HCT116 (cell line): Measurements from ENCODE around the gene TSPAN15. TPM values are rescaled to one million over a fixed set of nuclear protein-coding genes. Genes with fewer than 3 reads are reported as not detected.

Experiments used
- ATAC-seq: fragments of 200-7000 bp; cut with Tn5 transposase; 2 replicates; pipeline ENCODE4 v1.9.1; 2020; ENCODE audit warnings: mild to moderate bottlenecking, moderate library complexity
- BruUV-seq: library from RNA; stranded (reverse); fragments of 400-500 nt; replicated peaks from 2 replicates; lab custom pipeline; 2021; lab: Mats Ljungman, UMichigan
- CTCF ChIA-PET: fragments of 300-600 bp; sonication (Branson Sonifier 250); formaldehyde crosslinking; loops from one replicate; lab custom pipeline; 2021; ENCODE audit warnings: antibody characterized with exemption; lab: Charles Lee
- POLR2A ChIA-PET: fragments of 300-600, 350-600 bp; sonication (Branson Sonifier 250); formaldehyde crosslinking; loops from one replicate; lab custom pipeline; 2021; ENCODE audit warnings: antibody characterized with exemption; lab: Charles Lee
- RAD21 ChIA-PET, 2 experiments: fragments of 300-600 bp; sonication (Branson Sonifier 250); formaldehyde crosslinking; loops; one replicate each; lab custom pipeline; 2023; ENCODE audit warnings: low total read pairs in 2 of 2; ENCODE audit not compliant: uncharacterized antibody in 2 of 2, unreplicated experiment in 2 of 2, low non-redundant PET in 1 of 2; lab: Charles Lee
- DNase-seq: peaks from one replicate; pipeline ENCODE4 v3.0.0-alpha.2; 2010; ENCODE audit warnings: low read depth, low spot score
- H2AFZ ChIP-seq: fragments of 200-600 bp; shearing (Covaris generic), sonication (generic); 2 replicates; pipeline ENCODE4 v1.6.1; 2017; ENCODE audit warnings: low read depth, mixed run types, mixed read lengths, antibody characterized with exemption, low read length; ENCODE audit not compliant: poor library complexity, severe bottlenecking
- H3K27ac ChIP-seq: 2 replicates; pipeline ENCODE4 v1.5.1; 2012; ENCODE audit warnings: low read depth, low read length
- H3K27me3 ChIP-seq: fragments of 200-600 bp; sonication (generic); 2 replicates; pipeline ENCODE4 v1.6.1; 2016; ENCODE audit warnings: mixed run types, low read length, mixed read lengths; ENCODE audit not compliant: insufficient read depth
- H3K36me3 ChIP-seq, 2 experiments: fragments of 200-500 bp in 1 of 2; fragments of 200-600 bp in 1 of 2; sonication (Bioruptor generic) in 1 of 2; sonication (generic) in 1 of 2; 2 replicates each; pipeline versions ENCODE4 v1.5.1 to v1.6.1; 2014 to 2016; ENCODE audit warnings: low read length in 2 of 2, inconsistent platforms in 1 of 2, mixed read lengths in 1 of 2, mixed run types in 1 of 2; ENCODE audit not compliant: insufficient read depth in 2 of 2, control insufficient read depth in 1 of 2
- H3K4me1 ChIP-seq, 2 experiments: fragments of 200-600 bp in 1 of 2; sonication (generic) in 1 of 2; 2 replicates each; pipeline versions ENCODE4 v1.5.1 to v1.6.1; 2012 to 2017; ENCODE audit warnings: low read length in 2 of 2, inconsistent platforms in 1 of 2, mild to moderate bottlenecking in 1 of 2, mixed read lengths in 1 of 2, mixed run types in 1 of 2, moderate library complexity in 1 of 2; ENCODE audit not compliant: insufficient read depth in 2 of 2, control insufficient read depth in 1 of 2
- H3K4me2 ChIP-seq: fragments of 200-600 bp; sonication (generic); 2 replicates; pipeline ENCODE4 v1.6.1; 2017; ENCODE audit warnings: mixed run types, low read length, mixed read lengths
- H3K4me3 ChIP-seq, 2 experiments: fragments of 200-600 bp in 1 of 2; sonication (generic) in 1 of 2; replicated peaks in 1 of 2; 2 replicates each; pipeline ENCODE4 v1.5.1; 2011 to 2016; ENCODE audit warnings: low read length in 2 of 2, control low read depth in 1 of 2, low read depth in 1 of 2, mild to moderate bottlenecking in 1 of 2, mixed read lengths in 1 of 2, mixed run types in 1 of 2
- H3K79me2 ChIP-seq: fragments of 200-600 bp; sonication (generic); 2 replicates; pipeline ENCODE4 v1.6.1; 2017; ENCODE audit warnings: mild to moderate bottlenecking, mixed run types, low read length, moderate library complexity, mixed read lengths; ENCODE audit not compliant: insufficient read depth
- H3K9ac ChIP-seq: fragments of 200-600 bp; sonication (generic); 2 replicates; pipeline ENCODE4 v1.6.1; 2016; ENCODE audit warnings: low read length, mixed read lengths
- H3K9me2 ChIP-seq: fragments of 200-600 bp; sonication (generic), shearing (Covaris generic); 2 replicates; pipeline ENCODE4 v1.6.1; 2017; ENCODE audit warnings: mixed run types, mild to moderate bottlenecking, moderate library complexity; ENCODE audit not compliant: insufficient read depth
- H3K9me3 ChIP-seq, 2 experiments: fragments of 200-500 bp in 1 of 2; fragments of 200-600 bp in 1 of 2; sonication (Bioruptor generic) in 1 of 2; sonication (generic) in 1 of 2; 2 replicates each; pipeline ENCODE4 v1.6.1; 2014 to 2017; ENCODE audit warnings: low read length in 2 of 2, mixed read lengths in 2 of 2, inconsistent platforms in 1 of 2, low read depth in 1 of 2, mild to moderate bottlenecking in 1 of 2, mixed run types in 1 of 2, moderate library complexity in 1 of 2; ENCODE audit not compliant: control insufficient read depth in 1 of 2, insufficient read depth in 1 of 2
- H4K20me1 ChIP-seq: fragments of 200-600 bp; sonication (generic), shearing (Covaris generic); 2 replicates; pipeline ENCODE4 v1.6.1; 2017; ENCODE audit warnings: mixed run types, mild to moderate bottlenecking, moderate library complexity; ENCODE audit not compliant: insufficient read depth
- CEBPB ChIP-seq: IDR thresholded peaks from 2 replicates; pipeline ENCODE4 v1.6.1; 2012; ENCODE audit warnings: low read depth
- EGR1 ChIP-seq: IDR thresholded peaks from 2 replicates; pipeline ENCODE4 v1.6.1; 2012; ENCODE audit warnings: low read depth
- ELF1 ChIP-seq: IDR thresholded peaks from 2 replicates; pipeline ENCODE4 v1.6.1; 2012; ENCODE audit warnings: low read depth, borderline replicate concordance
- EZH2 ChIP-seq: fragments of 200-600 bp; sonication (generic); IDR thresholded peaks from 2 replicates; pipeline ENCODE4 v1.6.1; 2017; ENCODE audit warnings: antibody characterized with exemption, mixed run types
- EZH2phosphoT487 ChIP-seq: fragments of 200-600 bp; IDR thresholded peaks from 2 replicates; pipeline ENCODE4 v1.6.1; 2018; ENCODE audit warnings: antibody characterized with exemption, borderline replicate concordance
- FOSL1 ChIP-seq: IDR thresholded peaks from 2 replicates; pipeline ENCODE4 v1.6.1; 2012; ENCODE audit warnings: low read depth
- JUND ChIP-seq: IDR thresholded peaks from 2 replicates; pipeline ENCODE4 v1.6.1; 2012
- POLR2A ChIP-seq: IDR thresholded peaks from 2 replicates; pipeline ENCODE4 v1.7.0; 2011; ENCODE audit warnings: borderline replicate concordance; ENCODE audit not compliant: insufficient read depth, insufficient read length; ENCODE audit errors: extremely low read depth
- POLR2AphosphoS5 ChIP-seq: IDR thresholded peaks from 2 replicates; pipeline ENCODE4 v1.6.1; 2011; ENCODE audit warnings: mild to moderate bottlenecking, low read depth, low read length, moderate library complexity
- RAD21 ChIP-seq: IDR thresholded peaks from 2 replicates; pipeline ENCODE4 v1.6.1; 2012; ENCODE audit warnings: low read depth, mild to moderate bottlenecking
- SIN3A ChIP-seq: IDR thresholded peaks from 2 replicates; pipeline ENCODE4 v1.6.1; 2012; ENCODE audit warnings: low read depth
- SP1 ChIP-seq: IDR thresholded peaks from 2 replicates; pipeline ENCODE4 v1.6.1; 2012; ENCODE audit warnings: low read depth
- SRF ChIP-seq: IDR thresholded peaks from 2 replicates; pipeline ENCODE4 v1.6.1; 2012; ENCODE audit warnings: low read depth
- TCF7L2 ChIP-seq: IDR thresholded peaks from 2 replicates; pipeline ENCODE4 v1.7.0; 2011; ENCODE audit warnings: borderline replicate concordance, inconsistent platforms; ENCODE audit not compliant: insufficient read depth, insufficient read length; ENCODE audit errors: extremely low read depth
- YY1 ChIP-seq: IDR thresholded peaks from 2 replicates; pipeline ENCODE4 v1.6.1; 2011; ENCODE audit warnings: low read length, low read depth, moderate library complexity, mild to moderate bottlenecking; ENCODE audit not compliant: insufficient replicate concordance; ENCODE audit errors: extremely low read depth
- ZNF274 ChIP-seq: fragments of 200-500 bp; sonication (Bioruptor generic); IDR thresholded peaks from 2 replicates; pipeline ENCODE4 v1.6.1; 2014; ENCODE audit warnings: mild to moderate bottlenecking, low read depth, low read length, inconsistent platforms
- intact Hi-C: fragments of 100-400 bp; cut with micrococcal nuclease; formaldehyde crosslinking; loops from 2 replicates; pipeline ENCODE4 v1.10.0; 2022
- total RNA-seq: library from RNA; stranded (reverse); gene quantifications from one replicate; pipeline ENCODE4 v1.2.1, GENCODE V29; 2021; ENCODE audit not compliant: unreplicated experiment
- TF ChIP-seq, protein P1 (sequence below), 3 experiments: fragments of 200-600 bp in 1 of 3; sonication (generic) in 1 of 3; IDR thresholded peaks in 2 of 3; conservative IDR thresholded peaks in 1 of 3; 2 replicates each; pipeline ENCODE4 v1.5.1; 2012 to 2017; ENCODE audit warnings: low read depth in 2 of 3, low read length in 2 of 3, antibody characterized with exemption in 1 of 3, borderline replicate concordance in 1 of 3, control low read depth in 1 of 3, mild to moderate bottlenecking in 1 of 3, mixed read lengths in 1 of 3, mixed run types in 1 of 3, moderate library complexity in 1 of 3; ENCODE audit not compliant: insufficient read depth in 1 of 3
- TF ChIP-seq, protein P2 (sequence below): IDR thresholded peaks from 2 replicates; pipeline ENCODE4 v1.6.1; 2012

TSPAN15 gene
- total RNA-seq, 1 experiment from 2014 or later: 16.0 TPM

DNA sequence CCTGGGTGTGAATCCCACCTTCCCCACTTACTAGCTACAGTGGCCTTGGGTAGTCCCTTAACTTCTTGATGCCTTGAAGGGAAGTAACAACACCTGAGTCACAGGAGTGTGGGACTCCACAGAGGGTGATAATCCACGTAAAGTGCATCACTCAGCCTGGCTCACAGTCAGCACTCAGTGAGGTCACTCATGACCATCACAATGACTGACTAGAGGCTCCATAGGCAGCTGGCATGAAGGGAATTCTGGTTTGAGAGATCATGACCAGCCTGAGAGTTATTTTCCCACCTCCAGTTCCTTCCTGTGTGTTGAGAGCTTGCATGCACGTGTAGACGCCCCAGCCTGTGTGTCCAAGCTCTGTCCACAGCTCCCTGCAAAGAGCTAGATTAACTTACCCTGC is 87.2 kb downstream of the TSPAN15 start:
- H3K9ac ChIP-seq: no peak overlapping the region
- no peak overlapping the region for H3K4me2 ChIP-seq
- RAD21 ChIA-PET: no interaction called here
- H3K4me3 ChIP-seq: no peak overlapping the region
- H3K27ac ChIP-seq: no peak overlapping the region
- TF ChIP-seq EZH2phosphoT487 (no peak), YY1 (no peak), ELF1 (no peak), SRF (no peak), TCF7L2 (no peak), FOSL1 (no peak), ZNF274 (no peak), RAD21 (no peak), JUND (no peak), EZH2 (no peak), SIN3A (no peak), CEBPB (no peak), POLR2AphosphoS5 (no peak), SP1 (no peak), POLR2A (no peak), EGR1 (no peak)
- TF ChIP-seq, protein P1, sequence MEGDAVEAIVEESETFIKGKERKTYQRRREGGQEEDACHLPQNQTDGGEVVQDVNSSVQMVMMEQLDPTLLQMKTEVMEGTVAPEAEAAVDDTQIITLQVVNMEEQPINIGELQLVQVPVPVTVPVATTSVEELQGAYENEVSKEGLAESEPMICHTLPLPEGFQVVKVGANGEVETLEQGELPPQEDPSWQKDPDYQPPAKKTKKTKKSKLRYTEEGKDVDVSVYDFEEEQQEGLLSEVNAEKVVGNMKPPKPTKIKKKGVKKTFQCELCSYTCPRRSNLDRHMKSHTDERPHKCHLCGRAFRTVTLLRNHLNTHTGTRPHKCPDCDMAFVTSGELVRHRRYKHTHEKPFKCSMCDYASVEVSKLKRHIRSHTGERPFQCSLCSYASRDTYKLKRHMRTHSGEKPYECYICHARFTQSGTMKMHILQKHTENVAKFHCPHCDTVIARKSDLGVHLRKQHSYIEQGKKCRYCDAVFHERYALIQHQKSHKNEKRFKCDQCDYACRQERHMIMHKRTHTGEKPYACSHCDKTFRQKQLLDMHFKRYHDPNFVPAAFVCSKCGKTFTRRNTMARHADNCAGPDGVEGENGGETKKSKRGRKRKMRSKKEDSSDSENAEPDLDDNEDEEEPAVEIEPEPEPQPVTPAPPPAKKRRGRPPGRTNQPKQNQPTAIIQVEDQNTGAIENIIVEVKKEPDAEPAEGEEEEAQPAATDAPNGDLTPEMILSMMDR (IDR thresholded peaks at IDR 0.05 in 2 of 3, conservative IDR thresholded peaks at IDR 0.05 in 1 of 3; ENCODE audit: borderline replicate concordance in 1 of 3, insufficient read depth in 1 of 3, low read depth in 2 of 3, low read length in 2 of 3): no peak
- TF ChIP-seq, protein P2, sequence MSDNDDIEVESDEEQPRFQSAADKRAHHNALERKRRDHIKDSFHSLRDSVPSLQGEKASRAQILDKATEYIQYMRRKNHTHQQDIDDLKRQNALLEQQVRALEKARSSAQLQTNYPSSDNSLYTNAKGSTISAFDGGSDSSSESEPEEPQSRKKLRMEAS: no peak
- TF ChIP-seq, all 23 proteins: peak for 0
- no peaks in the 10 kb centered on the region for H3K9me2 ChIP-seq
- no peaks in the 10 kb centered on the region for H3K79me2 ChIP-seq
- ChIA-PET CTCF (no interaction called here), POLR2A (no interaction called here)
- no TSS peak for BruUV-seq
- H3K27me3 ChIP-seq: no peaks in the 10 kb centered on the region
- intact Hi-C loops: no loop called here
- H3K9me3 ChIP-seq: no peaks in the 10 kb centered on the region; a peak in 1 of 4 replicates
- no peaks in the 10 kb centered on the region for H3K4me1 ChIP-seq
- no peaks in the 10 kb centered on the region for H3K36me3 ChIP-seq
- no peaks in the 10 kb centered on the region for H4K20me1 ChIP-seq
- no peak for DNase-seq
- H2AFZ ChIP-seq: no peak overlapping the region
- no peak for ATAC-seq
